Thymus (tissue), 11 donors: ENCODE measurements around the gene PEX6. TPM values are rescaled to one million over a fixed set of nuclear protein-coding genes. Genes with fewer than 3 reads are reported as not detected.
A peak's percentile ranks its signal among the peaks of the same experiment; 100 is the strongest.

Experiments used
- DNase-seq, 9 donors: peaks; one replicate each; pipeline ENCODE4 v3.0.0-alpha.2; 2013; ENCODE audit warnings: low spot score in 9 of 9, low read depth in 6 of 9, missing footprints in 1 of 9
- H3K27ac ChIP-seq, 2 donors: one replicate each; pipeline ENCODE4 v1.5.1; 2013; ENCODE audit warnings: control low read depth in 1 of 2, low read depth in 1 of 2, low read length in 1 of 2, mild to moderate bottlenecking in 1 of 2, moderate library complexity in 1 of 2
- H3K27me3 ChIP-seq, 2 donors: one replicate each; pipeline ENCODE4 v1.5.1; 2013; ENCODE audit warnings: low read length in 1 of 2; ENCODE audit not compliant: control insufficient read depth in 2 of 2, insufficient read depth in 1 of 2
- H3K36me3 ChIP-seq, 2 donors: one replicate each; pipeline ENCODE4 v1.5.1; 2013; ENCODE audit warnings: low read length in 1 of 2, mild to moderate bottlenecking in 1 of 2, moderate library complexity in 1 of 2; ENCODE audit not compliant: control insufficient read depth in 2 of 2, insufficient read depth in 2 of 2
- H3K4me1 ChIP-seq, 2 donors: one replicate each; pipeline ENCODE4 v1.5.1; 2013; ENCODE audit warnings: low read length in 2 of 2; ENCODE audit not compliant: control insufficient read depth in 2 of 2, insufficient read depth in 2 of 2
- H3K4me3 ChIP-seq, 2 donors: one replicate each; pipeline ENCODE4 v1.5.1; 2013; ENCODE audit warnings: low read length in 2 of 2, control low read depth in 1 of 2, mild to moderate bottlenecking in 1 of 2
- H3K9me3 ChIP-seq, 2 donors: one replicate each; pipeline ENCODE4 v1.5.1; 2013; ENCODE audit warnings: low read length in 1 of 2, mild to moderate bottlenecking in 1 of 2; ENCODE audit not compliant: control insufficient read depth in 2 of 2, insufficient read depth in 1 of 2
- WGBS: extraction: QIAGEN DNeasy Blood & Tissue Kit; methylation state at CpG from one replicate; pipeline ENCODE4 v1.1.7; 2013; 5-methylcytosine and 5-hydroxymethylcytosine counted together
- polyA plus RNA-seq: library from polyadenylated mRNA; stranded (reverse); fragments of 200-250 nt; gene quantifications from one replicate; pipeline ENCODE4 v1.2.3, GENCODE V29; 2013
- total RNA-seq: library from RNA; stranded (reverse); fragments of 120-200 nt; gene quantifications from one replicate; pipeline ENCODE4 v1.2.4, GENCODE V29; 2013
- donor health status: healthy.

Gene PEX6
- total and polyA plus RNA-seq, 2 donors: 14.6 to 16.6 TPM

DNA sequence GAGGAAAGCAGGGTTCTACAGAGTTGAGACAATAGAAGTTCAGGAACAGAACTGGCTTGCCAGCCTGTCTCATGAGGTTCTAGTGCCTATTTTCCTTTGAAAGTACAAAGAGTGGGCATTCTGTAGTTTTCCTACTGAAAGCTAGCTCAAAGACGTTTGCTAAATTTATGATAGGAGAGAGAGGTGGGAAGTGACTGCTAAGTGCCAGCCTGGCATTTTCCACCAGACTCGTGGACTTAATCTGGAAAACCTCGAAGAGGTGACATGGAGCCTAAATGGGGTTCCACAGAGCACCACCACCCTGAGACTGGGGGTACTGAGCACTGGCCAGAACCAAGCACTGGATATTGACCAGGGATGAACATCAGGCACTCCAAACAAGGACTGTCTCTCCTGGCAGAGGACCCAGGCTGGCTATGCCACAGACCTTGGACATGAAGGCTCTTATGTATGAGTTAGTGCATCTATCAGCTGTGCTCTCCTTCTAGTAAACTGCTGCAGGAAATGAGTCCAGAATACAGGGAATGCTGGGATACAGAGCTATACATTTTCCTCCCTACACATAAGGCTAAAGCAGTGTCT is 7.1 kb downstream of the PEX6 start:
- Histone ChIP-seq H3K9me3 (peaks cover 0 to 2% of the 10 kb centered on the region in 2 donors), H3K4me1 (peaks cover 0 to 5% of the 10 kb centered on the region in 2 donors), H3K4me3 (no peak overlapping the region), H3K27me3 (no peaks in the 10 kb centered on the region), H3K36me3 (peaks cover 27 to 70% of the 10 kb centered on the region in 2 donors), H3K27ac (no peak overlapping the region)
- 93% methylated on average over 3 of the region's 3 CpGs for WGBS
- no peak for DNase-seq

- Histone ChIP-seq H3K4me3 (no peak overlapping the region), H3K27me3 (no peaks in the 10 kb centered on the region), H3K27ac (no peak overlapping the region), H3K9me3 (peaks cover 0 to 2% of the 10 kb centered on the region in 2 donors), H3K4me1 (peaks cover 0 to 5% of the 10 kb centered on the region in 2 donors), H3K36me3 (peaks cover 35 to 77% of the 10 kb centered on the region in 2 donors)
- no peak for DNase-seq
- WGBS: 87% methylated on average over 4 of the region's 4 CpGs
These were observed 7.9 kb downstream of the PEX6 start for GRCh38 chr6:42970871-42971612.

- Histone ChIP-seq H3K4me1 (peaks cover 0 to 3% of the 10 kb centered on the region in 2 donors), H3K9me3 (peaks cover 0 to 2% of the 10 kb centered on the region in 2 donors), H3K36me3 (peaks cover 46 to 84% of the 10 kb centered on the region in 2 donors), H3K27ac (no peak overlapping the region), H3K4me3 (no peak overlapping the region), H3K27me3 (no peaks in the 10 kb centered on the region)
- 96% methylated on average over 4 of the region's 4 CpGs for WGBS
- DNase-seq: no peak
These were observed 9.0 kb downstream of the PEX6 start for GRCh38 chr6:42969934-42970333.

DNA sequence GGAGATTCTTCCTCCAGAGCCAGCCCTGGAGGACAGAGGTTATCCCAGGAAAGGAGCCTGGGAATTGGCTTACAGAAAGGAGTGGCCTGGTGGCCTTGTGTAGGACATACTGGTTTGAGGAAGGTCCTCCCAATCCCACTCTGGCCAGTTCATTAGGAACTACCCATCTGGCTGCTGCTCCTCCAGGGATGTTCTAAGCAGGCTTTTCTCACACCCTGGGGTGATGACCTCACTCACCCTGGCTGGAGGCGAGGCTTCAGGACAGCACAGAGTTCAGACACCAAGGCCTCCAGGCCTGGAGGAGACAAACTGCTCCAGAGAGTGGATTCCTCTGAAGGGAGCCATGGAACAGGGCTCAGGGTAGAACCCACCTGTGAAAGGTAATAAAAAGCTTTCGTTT is 9.6 kb downstream of the PEX6 start:
- 98% methylated on average over 2 of the region's 2 CpGs for WGBS
- DNase-seq: no peak
- no peak overlapping the region for H3K4me3 ChIP-seq
- H3K4me1 ChIP-seq: peaks cover 0 to 5% of the 10 kb centered on the region in 2 donors
- peaks cover 0 to 2% of the 10 kb centered on the region in 2 donors for H3K9me3 ChIP-seq
- no peaks in the 10 kb centered on the region for H3K27me3 ChIP-seq
- peaks cover 51 to 85% of the 10 kb centered on the region in 2 donors for H3K36me3 ChIP-seq
- H3K27ac ChIP-seq: no peak overlapping the region

- Histone ChIP-seq H3K27me3 (no peaks in the 10 kb centered on the region), H3K9me3 (peaks cover 0 to 2% of the 10 kb centered on the region in 2 donors), H3K4me3 (no peak overlapping the region), H3K36me3 (peaks cover 53 to 86% of the 10 kb centered on the region in 2 donors), H3K27ac (peak overlapping the region in 1 of 2 donors; percentile 37), H3K4me1 (peaks cover 4 to 12% of the 10 kb centered on the region in 2 donors)
- DNase-seq: no peak
- WGBS: 83% methylated on average over 4 of the region's 4 CpGs
These were observed 10.2 kb downstream of the PEX6 start for GRCh38 chr6:42968783-42969182.

- no peak overlapping the region for H3K4me3 ChIP-seq
- peaks cover 56 to 84% of the 10 kb centered on the region in 2 donors for H3K36me3 ChIP-seq
- no peaks in the 10 kb centered on the region for H3K27me3 ChIP-seq
- 99% methylated on average over 12 of the region's 12 CpGs for WGBS
- peaks cover 0 to 2% of the 10 kb centered on the region in 2 donors for H3K9me3 ChIP-seq
- DNase-seq: no peak
- H3K4me1 ChIP-seq: peaks cover 8 to 17% of the 10 kb centered on the region in 2 donors
- H3K27ac ChIP-seq: peak overlapping the region in 1 of 2 donors; percentile 37
These were observed 10.8 kb downstream of the PEX6 start for GRCh38 chr6:42968126-42968701.

DNA sequence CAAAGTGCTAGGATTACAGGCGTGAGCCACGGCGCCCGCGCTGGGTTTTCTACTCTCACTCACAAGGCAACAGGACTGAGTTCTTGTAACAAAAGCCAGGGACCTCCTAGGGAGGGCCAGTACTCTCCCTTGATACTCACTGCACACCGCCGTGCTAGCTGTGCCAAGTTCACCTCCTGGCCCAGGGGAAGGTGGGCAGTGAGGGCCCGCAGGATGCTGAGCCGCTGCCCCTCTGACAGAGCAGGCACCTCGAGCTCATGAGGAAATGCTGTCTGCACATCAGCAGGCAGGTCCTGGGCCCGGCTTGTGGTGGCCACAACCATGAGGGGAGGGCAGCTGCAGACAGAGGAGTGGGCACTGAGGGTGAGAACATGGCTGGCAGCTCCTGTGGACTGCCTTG is 11.8 kb downstream of the PEX6 start:
- DNase-seq: no peak
- Histone ChIP-seq H3K27ac (no peak overlapping the region), H3K4me3 (no peak overlapping the region), H3K36me3 (peaks cover 64 to 89% of the 10 kb centered on the region in 2 donors), H3K9me3 (peaks cover 0 to 2% of the 10 kb centered on the region in 2 donors), H3K4me1 (peaks cover 11 to 27% of the 10 kb centered on the region in 2 donors), H3K27me3 (no peaks in the 10 kb centered on the region)
- 98% methylated on average over 11 of the region's 11 CpGs for WGBS

DNA sequence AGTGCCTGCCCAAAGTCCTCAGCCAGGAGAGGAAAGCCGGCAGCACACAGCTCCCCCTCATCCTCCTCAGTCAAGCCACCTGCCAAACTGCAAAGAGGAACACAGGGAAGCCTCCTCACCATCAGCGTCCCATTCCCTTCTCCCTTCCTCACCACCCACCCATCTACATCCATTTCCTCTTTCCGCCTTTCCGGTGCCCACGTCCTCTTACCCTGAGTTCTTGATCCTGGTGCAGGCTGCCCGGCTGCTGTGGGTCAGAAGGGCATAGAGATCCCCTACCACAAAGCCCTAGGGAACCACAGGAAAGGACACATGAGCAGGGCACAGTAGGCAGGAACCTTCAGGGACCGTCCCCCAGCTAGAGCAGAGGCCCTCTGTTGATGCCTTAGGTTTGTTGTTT is 12.4 kb downstream of the PEX6 start:
- Histone ChIP-seq H3K36me3 (peaks cover 64 to 88% of the 10 kb centered on the region in 2 donors), H3K27me3 (no peaks in the 10 kb centered on the region), H3K9me3 (peaks cover 0 to 2% of the 10 kb centered on the region in 2 donors), H3K4me1 (peaks cover 11 to 34% of the 10 kb centered on the region in 2 donors), H3K4me3 (no peak overlapping the region), H3K27ac (no peak overlapping the region)
- DNase-seq: no peak
- WGBS: 91% methylated on average over 7 of the region's 7 CpGs
